A673 (cell line): Measurements from ENCODE around the gene ATP7B.

Experiments used
- CTCF ChIP-seq: fragments of 300-800, 200-600 bp; sonication (generic); conservative IDR thresholded peaks from 2 replicates; pipeline ENCODE4 v1.5.1; 2017; ENCODE audit warnings: low read depth, mild to moderate bottlenecking, antibody characterized with exemption, low read length, moderate library complexity, mixed read lengths
- EZH2 ChIP-seq: fragments of 200-600 bp; sonication (generic); IDR thresholded peaks from 2 replicates; pipeline ENCODE4 v1.6.1; 2017; ENCODE audit warnings: borderline replicate concordance, low read depth, mild to moderate bottlenecking, mixed read lengths, antibody characterized with exemption, low read length; ENCODE audit not compliant: poor library complexity, severe bottlenecking

DNA sequence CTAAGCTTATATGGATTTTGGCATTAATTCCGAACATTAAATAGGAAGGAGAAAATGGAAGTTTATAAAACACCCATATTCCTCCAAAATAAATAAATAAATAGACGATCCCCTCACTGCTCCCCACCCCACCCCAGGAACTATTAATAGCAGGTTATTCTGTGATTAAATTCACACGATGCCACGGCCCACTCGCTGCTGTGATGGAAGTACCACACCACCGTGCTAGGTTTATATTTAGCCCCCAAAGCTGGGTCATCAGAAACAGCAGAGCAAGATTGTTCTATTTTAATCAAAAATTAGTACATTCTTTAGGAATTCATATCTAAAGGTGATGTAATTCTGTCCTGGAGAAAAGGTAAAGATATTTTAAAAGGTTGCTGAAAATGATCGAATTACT, 84.1 kb downstream of the ATP7B start:
- TF ChIP-seq CTCF: no peak
- no peak for TF ChIP-seq EZH2
